ENCODE results near the gene RCN2. TPM values are rescaled to one million over a fixed set of nuclear protein-coding genes. Genes with fewer than 3 reads are reported as not detected.

Gene RCN2
- total and polyA plus RNA-seq, 2 of the 13 experiments (the other 11 are each of a cell fraction or from before 2014, with no cell fraction given), result 84.4 to 89.0 TPM

DNA sequence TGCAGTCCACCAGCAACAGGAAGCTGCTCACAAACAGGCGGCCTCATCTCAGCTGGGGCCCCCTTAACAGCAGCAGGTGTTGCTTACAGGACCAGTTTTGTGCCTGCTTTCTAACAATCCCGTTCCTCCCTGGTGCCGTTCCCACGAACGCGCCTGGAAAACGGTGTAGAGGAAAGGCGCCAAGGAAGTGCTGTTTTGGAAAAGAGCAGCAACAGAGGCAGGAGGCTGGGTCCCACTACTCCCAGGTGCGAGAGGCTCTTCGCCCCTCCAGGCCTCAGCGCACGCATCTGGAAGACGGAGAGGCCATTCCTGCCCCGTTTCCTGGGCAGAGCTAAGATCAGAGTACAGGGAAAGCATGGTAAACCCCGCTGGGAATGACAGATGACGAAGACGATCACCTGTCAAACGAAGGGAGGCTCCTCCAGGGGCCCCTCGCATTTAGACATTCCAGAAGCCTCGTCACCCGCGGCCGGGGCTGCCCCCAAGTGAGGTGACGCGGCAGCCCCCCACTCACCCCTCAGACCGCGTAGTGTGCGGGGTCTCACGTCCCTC is 27.0 kb upstream of the RCN2 start (continued):
- TF ChIP-seq, protein P1, sequence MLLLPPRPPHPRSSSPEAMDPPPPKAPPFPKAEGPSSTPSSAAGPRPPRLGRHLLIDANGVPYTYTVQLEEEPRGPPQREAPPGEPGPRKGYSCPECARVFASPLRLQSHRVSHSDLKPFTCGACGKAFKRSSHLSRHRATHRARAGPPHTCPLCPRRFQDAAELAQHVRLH (CRISPR knock-in tag; IDR thresholded peaks at IDR 0.05; ENCODE audit: borderline replicate concordance, low read depth), result 0 out of 2 replicates have a peak, but pooled peaks have one; percentile 6
- TF ChIP-seq NRL (CRISPR knock-in tag; IDR thresholded peaks at IDR 0.05; ENCODE audit: borderline replicate concordance) (no peak), SIN3A (IDR thresholded peaks at IDR 0.05; ENCODE audit: borderline replicate concordance, low read depth, low read length) (peak; percentile 66; the same call in 1 of the 2 replicates), SAP130 (CRISPR knock-in tag; IDR thresholded peaks at IDR 0.05; ENCODE audit: low read depth) (peak; percentile 58), BCL6 (CRISPR knock-in tag; IDR thresholded peaks at IDR 0.05) (peak; percentile 81), RCOR2 (CRISPR knock-in tag; IDR thresholded peaks at IDR 0.05) (no peak), PHF5A (CRISPR knock-in tag; IDR thresholded peaks at IDR 0.05; ENCODE audit: low read depth, unreplicated experiment) (no peak), ZNF232 (CRISPR knock-in tag; IDR thresholded peaks at IDR 0.05; ENCODE audit: borderline replicate concordance) (peak; percentile 80; the same call in 1 of the 2 replicates), TGIF2 (CRISPR knock-in tag; IDR thresholded peaks at IDR 0.05) (peak; percentile 93; the same call in 1 of the 2 replicates), SIX4 (CRISPR knock-in tag; IDR thresholded peaks at IDR 0.05) (no peak), ZNF891 (CRISPR knock-in tag; IDR thresholded peaks at IDR 0.05) (no peak), DMAP1 (CRISPR knock-in tag; IDR thresholded peaks at IDR 0.05) (no peak)
- TF ChIP-seq, protein P2, sequence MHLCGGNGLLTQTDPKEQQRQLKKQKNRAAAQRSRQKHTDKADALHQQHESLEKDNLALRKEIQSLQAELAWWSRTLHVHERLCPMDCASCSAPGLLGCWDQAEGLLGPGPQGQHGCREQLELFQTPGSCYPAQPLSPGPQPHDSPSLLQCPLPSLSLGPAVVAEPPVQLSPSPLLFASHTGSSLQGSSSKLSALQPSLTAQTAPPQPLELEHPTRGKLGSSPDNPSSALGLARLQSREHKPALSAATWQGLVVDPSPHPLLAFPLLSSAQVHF (CRISPR knock-in tag; IDR thresholded peaks at IDR 0.05), result no peak
- TF ChIP-seq, protein P3, sequence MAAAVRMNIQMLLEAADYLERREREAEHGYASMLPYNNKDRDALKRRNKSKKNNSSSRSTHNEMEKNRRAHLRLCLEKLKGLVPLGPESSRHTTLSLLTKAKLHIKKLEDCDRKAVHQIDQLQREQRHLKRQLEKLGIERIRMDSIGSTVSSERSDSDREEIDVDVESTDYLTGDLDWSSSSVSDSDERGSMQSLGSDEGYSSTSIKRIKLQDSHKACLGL (CRISPR knock-in tag; IDR thresholded peaks at IDR 0.05), result peak; percentile 15; the same call in 1 of the 2 replicates
- TF ChIP-seq, protein P4, sequence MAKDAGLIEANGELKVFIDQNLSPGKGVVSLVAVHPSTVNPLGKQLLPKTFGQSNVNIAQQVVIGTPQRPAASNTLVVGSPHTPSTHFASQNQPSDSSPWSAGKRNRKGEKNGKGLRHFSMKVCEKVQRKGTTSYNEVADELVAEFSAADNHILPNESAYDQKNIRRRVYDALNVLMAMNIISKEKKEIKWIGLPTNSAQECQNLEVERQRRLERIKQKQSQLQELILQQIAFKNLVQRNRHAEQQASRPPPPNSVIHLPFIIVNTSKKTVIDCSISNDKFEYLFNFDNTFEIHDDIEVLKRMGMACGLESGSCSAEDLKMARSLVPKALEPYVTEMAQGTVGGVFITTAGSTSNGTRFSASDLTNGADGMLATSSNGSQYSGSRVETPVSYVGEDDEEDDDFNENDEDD (CRISPR knock-in tag; IDR thresholded peaks at IDR 0.05; ENCODE audit: borderline replicate concordance), result 0 out of 2 replicates have a peak, but pooled peaks have one; percentile 24
- TF ChIP-seq, protein P5, sequence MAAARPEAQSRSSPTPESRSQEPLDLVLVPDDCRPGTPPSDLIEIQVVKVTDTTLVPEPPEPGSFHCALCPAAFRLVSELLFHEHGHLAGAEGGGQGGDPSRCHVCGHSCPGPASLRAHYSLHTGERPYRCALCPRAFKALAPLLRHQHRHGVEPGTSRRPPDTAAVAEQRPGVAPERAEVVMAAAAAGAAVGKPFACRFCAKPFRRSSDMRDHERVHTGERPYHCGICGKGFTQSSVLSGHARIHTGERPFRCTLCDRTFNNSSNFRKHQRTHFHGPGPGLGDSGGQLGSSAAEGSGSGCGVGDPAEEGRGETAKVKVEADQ (CRISPR knock-in tag; IDR thresholded peaks at IDR 0.05; ENCODE audit: borderline replicate concordance), result peak; percentile 12; the same call in 1 of the 2 replicates
- TF ChIP-seq, protein P6, sequence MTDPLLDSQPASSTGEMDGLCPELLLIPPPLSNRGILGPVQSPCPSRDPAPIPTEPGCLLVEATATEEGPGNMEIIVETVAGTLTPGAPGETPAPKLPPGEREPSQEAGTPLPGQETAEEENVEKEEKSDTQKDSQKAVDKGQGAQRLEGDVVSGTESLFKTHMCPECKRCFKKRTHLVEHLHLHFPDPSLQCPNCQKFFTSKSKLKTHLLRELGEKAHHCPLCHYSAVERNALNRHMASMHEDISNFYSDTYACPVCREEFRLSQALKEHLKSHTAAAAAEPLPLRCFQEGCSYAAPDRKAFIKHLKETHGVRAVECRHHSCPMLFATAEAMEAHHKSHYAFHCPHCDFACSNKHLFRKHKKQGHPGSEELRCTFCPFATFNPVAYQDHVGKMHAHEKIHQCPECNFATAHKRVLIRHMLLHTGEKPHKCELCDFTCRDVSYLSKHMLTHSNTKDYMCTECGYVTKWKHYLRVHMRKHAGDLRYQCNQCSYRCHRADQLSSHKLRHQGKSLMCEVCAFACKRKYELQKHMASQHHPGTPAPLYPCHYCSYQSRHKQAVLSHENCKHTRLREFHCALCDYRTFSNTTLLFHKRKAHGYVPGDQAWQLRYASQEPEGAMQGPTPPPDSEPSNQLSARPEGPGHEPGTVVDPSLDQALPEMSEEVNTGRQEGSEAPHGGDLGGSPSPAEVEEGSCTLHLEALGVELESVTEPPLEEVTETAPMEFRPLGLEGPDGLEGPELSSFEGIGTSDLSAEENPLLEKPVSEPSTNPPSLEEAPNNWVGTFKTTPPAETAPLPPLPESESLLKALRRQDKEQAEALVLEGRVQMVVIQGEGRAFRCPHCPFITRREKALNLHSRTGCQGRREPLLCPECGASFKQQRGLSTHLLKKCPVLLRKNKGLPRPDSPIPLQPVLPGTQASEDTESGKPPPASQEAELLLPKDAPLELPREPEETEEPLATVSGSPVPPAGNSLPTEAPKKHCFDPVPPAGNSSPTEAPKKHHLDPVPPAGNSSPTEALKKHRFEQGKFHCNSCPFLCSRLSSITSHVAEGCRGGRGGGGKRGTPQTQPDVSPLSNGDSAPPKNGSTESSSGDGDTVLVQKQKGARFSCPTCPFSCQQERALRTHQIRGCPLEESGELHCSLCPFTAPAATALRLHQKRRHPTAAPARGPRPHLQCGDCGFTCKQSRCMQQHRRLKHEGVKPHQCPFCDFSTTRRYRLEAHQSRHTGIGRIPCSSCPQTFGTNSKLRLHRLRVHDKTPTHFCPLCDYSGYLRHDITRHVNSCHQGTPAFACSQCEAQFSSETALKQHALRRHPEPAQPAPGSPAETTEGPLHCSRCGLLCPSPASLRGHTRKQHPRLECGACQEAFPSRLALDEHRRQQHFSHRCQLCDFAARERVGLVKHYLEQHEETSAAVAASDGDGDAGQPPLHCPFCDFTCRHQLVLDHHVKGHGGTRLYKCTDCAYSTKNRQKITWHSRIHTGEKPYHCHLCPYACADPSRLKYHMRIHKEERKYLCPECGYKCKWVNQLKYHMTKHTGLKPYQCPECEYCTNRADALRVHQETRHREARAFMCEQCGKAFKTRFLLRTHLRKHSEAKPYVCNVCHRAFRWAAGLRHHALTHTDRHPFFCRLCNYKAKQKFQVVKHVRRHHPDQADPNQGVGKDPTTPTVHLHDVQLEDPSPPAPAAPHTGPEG (CRISPR knock-in tag; IDR thresholded peaks at IDR 0.05), result 0 out of 2 replicates have a peak, but pooled peaks have one; percentile 6
- TF ChIP-seq, protein P7, sequence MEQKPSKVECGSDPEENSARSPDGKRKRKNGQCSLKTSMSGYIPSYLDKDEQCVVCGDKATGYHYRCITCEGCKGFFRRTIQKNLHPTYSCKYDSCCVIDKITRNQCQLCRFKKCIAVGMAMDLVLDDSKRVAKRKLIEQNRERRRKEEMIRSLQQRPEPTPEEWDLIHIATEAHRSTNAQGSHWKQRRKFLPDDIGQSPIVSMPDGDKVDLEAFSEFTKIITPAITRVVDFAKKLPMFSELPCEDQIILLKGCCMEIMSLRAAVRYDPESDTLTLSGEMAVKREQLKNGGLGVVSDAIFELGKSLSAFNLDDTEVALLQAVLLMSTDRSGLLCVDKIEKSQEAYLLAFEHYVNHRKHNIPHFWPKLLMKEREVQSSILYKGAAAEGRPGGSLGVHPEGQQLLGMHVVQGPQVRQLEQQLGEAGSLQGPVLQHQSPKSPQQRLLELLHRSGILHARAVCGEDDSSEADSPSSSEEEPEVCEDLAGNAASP (CRISPR knock-in tag; IDR thresholded peaks at IDR 0.05; ENCODE audit: borderline replicate concordance), result no peak
